ENCODE results near the gene GRIA4. TPM values are rescaled to one million over a fixed set of nuclear protein-coding genes. Genes with fewer than 3 reads are reported as not detected.
"Not testable (repeated sequence)": the region's sequence is repeated elsewhere in the genome, so short reads cannot be mapped to it uniquely, and the experiment has no call there.

Gene GRIA4
- total RNA-seq, 4 donors from 2014 or later, result not detected

- no peak for DNase-seq (ENCODE audit: low spot score)
- ATAC-seq (ENCODE audit: low FRiP score), result no peak
- no peak for TF ChIP-seq CTCF (IDR thresholded peaks at IDR 0.05)
Measured at GRCh38 chr11:105754716-105755115, 144.8 kb downstream of the GRIA4 start.

- ATAC-seq (ENCODE audit: low FRiP score) (no peak), DNase-seq (ENCODE audit: low spot score) (no peak)
- TF ChIP-seq CTCF (IDR thresholded peaks at IDR 0.05), result no peak
Measured at GRCh38 chr11:105757107-105757506, 147.2 kb downstream of the GRIA4 start.

- no peak for ATAC-seq (ENCODE audit: low FRiP score)
- no peak for DNase-seq (ENCODE audit: low spot score)
Measured at GRCh38 chr11:105763594-105763993, 153.7 kb downstream of the GRIA4 start.

GRCh38 chr11:105767931-105768330 is 158.1 kb downstream of the GRIA4 start:
- no peak for TF ChIP-seq CTCF (IDR thresholded peaks at IDR 0.05)

More at GRCh38 chr11:105763594-105763993, 153.7 kb downstream of the GRIA4 start:
- TF ChIP-seq CTCF (IDR thresholded peaks at IDR 0.05), result no peak

GRCh38 chr11:105769627-105770026 is 159.8 kb downstream of the GRIA4 start:
- no peak for TF ChIP-seq CTCF (IDR thresholded peaks at IDR 0.05)
- DNase-seq (ENCODE audit: low spot score), result no peak
- ATAC-seq (ENCODE audit: low FRiP score), result no peak

More at GRCh38 chr11:105767931-105768330, 158.1 kb downstream of the GRIA4 start:
- DNase-seq (ENCODE audit: low spot score) (no peak), ATAC-seq (ENCODE audit: low FRiP score) (no peak)

GRCh38 chr11:105773452-105773851 is 163.6 kb downstream of the GRIA4 start:
- not testable (repeated sequence) for ATAC-seq (ENCODE audit: low FRiP score); DNase-seq (ENCODE audit: low spot score)

GRCh38 chr11:105774899-105775298 is 165.0 kb downstream of the GRIA4 start:
- ATAC-seq (ENCODE audit: low FRiP score), result no peak
- no peak for DNase-seq (ENCODE audit: low spot score)

More at GRCh38 chr11:105774899-105775298, 165.0 kb downstream of the GRIA4 start:
- TF ChIP-seq CTCF (IDR thresholded peaks at IDR 0.05), result no peak
